ENCODE measurements around the gene CCDC142. TPM values are rescaled to one million over a fixed set of nuclear protein-coding genes. Genes with fewer than 3 reads are reported as not detected.
A peak's percentile ranks its signal among the peaks of the same experiment; 100 is the strongest.

The CCDC142 gene
- total and polyA plus RNA-seq, 10 of the 15 experiments (the other 5 are each of a cell fraction or from before 2014, with no cell fraction given) = 0.93 to 16.9 (median 9.0) TPM

DNA sequence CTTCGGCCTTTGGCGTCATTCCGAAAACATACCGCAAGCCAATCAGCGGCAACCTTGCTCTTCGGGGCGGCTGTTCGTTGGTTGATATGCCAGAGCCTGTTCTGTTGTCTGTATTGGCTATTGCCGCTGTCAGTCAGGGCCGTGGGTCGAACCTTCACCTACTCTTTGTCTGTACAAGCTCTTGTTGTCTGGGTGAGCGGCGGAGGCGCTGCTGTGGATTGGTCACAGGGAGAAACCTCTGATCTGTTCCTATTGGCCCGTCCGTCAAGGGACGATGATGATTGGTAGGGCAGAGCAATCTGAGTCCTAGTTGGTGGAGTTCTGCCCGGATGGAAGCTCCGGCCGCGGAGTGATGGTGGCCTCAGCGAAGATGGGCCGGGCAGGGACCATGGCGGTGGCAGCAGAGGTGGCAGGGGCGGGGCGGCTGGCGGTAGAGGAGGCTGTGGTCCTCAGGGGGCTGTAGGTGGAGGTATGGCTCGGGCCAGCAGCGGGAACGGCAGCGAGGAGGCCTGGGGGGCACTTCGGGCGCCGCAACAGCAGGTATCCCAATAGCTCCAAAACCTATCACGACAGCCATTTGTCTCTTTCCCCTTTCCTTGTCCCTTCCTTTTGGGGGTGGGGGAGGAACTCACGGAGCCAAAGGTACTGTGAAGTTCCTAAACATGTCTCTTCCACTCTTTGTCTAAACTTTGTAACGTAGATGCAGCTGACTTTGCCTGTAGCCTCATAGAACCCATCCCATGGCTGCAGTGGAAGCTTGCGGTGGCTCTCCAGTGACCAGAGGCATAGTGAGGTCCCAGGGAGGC is 24.5 kb downstream of the CCDC142 start, which contains the start of gene WBP1 (continued):
- TF ChIP-seq, protein P1, sequence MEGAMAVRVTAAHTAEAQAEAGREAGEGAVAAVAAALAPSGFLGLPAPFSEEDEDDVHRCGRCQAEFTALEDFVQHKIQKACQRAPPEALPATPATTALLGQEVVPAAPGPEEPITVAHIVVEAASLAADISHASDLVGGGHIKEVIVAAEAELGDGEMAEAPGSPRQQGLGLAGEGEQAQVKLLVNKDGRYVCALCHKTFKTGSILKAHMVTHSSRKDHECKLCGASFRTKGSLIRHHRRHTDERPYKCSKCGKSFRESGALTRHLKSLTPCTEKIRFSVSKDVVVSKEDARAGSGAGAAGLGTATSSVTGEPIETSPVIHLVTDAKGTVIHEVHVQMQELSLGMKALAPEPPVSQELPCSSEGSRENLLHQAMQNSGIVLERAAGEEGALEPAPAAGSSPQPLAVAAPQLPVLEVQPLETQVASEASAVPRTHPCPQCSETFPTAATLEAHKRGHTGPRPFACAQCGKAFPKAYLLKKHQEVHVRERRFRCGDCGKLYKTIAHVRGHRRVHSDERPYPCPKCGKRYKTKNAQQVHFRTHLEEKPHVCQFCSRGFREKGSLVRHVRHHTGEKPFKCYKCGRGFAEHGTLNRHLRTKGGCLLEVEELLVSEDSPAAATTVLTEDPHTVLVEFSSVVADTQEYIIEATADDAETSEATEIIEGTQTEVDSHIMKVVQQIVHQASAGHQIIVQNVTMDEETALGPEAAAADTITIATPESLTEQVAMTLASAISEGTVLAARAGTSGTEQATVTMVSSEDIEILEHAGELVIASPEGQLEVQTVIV (IDR thresholded peaks at IDR 0.05; ENCODE audit: borderline replicate concordance, partially characterized antibody) = peak; percentile 22
- TF ChIP-seq BRCA1 (IDR thresholded peaks at IDR 0.05; ENCODE audit: low read depth, low read length) (no peak), SREBF2 (IDR thresholded peaks at IDR 0.05; ENCODE audit: low read length) (no peak), FOS (IDR thresholded peaks at IDR 0.05; ENCODE audit: borderline replicate concordance, extremely low read depth, insufficient read length) (peak; percentile 78), RB1 (IDR thresholded peaks at IDR 0.05; ENCODE audit: borderline replicate concordance) (0 out of 2 replicates have a peak, but pooled peaks have one; percentile 27), CBX5 (IDR thresholded peaks at IDR 0.05; ENCODE audit: low read depth) (no peak), BHLHE40 (IDR thresholded peaks at IDR 0.05; ENCODE audit: borderline replicate concordance in 1 of 2, low read depth in 2 of 2, low read length in 1 of 2) (no peak), CBFB (IDR thresholded peaks at IDR 0.05; ENCODE audit: low read depth) (no peak), ZNF622 (IDR thresholded peaks at IDR 0.05) (no peak), ESRRA (IDR thresholded peaks at IDR 0.05; ENCODE audit: low read length) (no peak), MEF2B (IDR thresholded peaks at IDR 0.05; ENCODE audit: partially characterized antibody, poor library complexity, severe bottlenecking) (no peak), KAT2A (conservative IDR thresholded peaks at IDR 0.05; ENCODE audit: control insufficient read depth, low read depth, low read length) (no peak), SPI1 (IDR thresholded peaks at IDR 0.05; ENCODE audit: borderline replicate concordance, insufficient read depth, low read depth, low read length) (no peak), YY1 (IDR thresholded peaks at IDR 0.05; ENCODE audit: low read depth, low read length) (peak; percentile 90), KLF5 (IDR thresholded peaks at IDR 0.05; ENCODE audit: partially characterized antibody) (no peak), ZNF217 (IDR thresholded peaks at IDR 0.05) (no peak)
- TF ChIP-seq, protein P2, sequence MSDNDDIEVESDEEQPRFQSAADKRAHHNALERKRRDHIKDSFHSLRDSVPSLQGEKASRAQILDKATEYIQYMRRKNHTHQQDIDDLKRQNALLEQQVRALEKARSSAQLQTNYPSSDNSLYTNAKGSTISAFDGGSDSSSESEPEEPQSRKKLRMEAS (IDR thresholded peaks at IDR 0.05; ENCODE audit: low read depth, low read length) = no peak
- TF ChIP-seq, protein P3, sequence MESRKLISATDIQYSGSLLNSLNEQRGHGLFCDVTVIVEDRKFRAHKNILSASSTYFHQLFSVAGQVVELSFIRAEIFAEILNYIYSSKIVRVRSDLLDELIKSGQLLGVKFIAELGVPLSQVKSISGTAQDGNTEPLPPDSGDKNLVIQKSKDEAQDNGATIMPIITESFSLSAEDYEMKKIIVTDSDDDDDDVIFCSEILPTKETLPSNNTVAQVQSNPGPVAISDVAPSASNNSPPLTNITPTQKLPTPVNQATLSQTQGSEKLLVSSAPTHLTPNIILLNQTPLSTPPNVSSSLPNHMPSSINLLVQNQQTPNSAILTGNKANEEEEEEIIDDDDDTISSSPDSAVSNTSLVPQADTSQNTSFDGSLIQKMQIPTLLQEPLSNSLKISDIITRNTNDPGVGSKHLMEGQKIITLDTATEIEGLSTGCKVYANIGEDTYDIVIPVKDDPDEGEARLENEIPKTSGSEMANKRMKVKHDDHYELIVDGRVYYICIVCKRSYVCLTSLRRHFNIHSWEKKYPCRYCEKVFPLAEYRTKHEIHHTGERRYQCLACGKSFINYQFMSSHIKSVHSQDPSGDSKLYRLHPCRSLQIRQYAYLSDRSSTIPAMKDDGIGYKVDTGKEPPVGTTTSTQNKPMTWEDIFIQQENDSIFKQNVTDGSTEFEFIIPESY (IDR thresholded peaks at IDR 0.05) = no peak
- TF ChIP-seq, protein P4, sequence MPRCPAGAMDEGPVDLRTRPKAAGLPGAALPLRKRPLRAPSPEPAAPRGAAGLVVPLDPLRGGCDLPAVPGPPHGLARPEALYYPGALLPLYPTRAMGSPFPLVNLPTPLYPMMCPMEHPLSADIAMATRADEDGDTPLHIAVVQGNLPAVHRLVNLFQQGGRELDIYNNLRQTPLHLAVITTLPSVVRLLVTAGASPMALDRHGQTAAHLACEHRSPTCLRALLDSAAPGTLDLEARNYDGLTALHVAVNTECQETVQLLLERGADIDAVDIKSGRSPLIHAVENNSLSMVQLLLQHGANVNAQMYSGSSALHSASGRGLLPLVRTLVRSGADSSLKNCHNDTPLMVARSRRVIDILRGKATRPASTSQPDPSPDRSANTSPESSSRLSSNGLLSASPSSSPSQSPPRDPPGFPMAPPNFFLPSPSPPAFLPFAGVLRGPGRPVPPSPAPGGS (IDR thresholded peaks at IDR 0.05; ENCODE audit: borderline replicate concordance, insufficient read depth, low read depth, low read length, poor library complexity, severe bottlenecking) = peak; percentile 11
- TF ChIP-seq, protein P5, sequence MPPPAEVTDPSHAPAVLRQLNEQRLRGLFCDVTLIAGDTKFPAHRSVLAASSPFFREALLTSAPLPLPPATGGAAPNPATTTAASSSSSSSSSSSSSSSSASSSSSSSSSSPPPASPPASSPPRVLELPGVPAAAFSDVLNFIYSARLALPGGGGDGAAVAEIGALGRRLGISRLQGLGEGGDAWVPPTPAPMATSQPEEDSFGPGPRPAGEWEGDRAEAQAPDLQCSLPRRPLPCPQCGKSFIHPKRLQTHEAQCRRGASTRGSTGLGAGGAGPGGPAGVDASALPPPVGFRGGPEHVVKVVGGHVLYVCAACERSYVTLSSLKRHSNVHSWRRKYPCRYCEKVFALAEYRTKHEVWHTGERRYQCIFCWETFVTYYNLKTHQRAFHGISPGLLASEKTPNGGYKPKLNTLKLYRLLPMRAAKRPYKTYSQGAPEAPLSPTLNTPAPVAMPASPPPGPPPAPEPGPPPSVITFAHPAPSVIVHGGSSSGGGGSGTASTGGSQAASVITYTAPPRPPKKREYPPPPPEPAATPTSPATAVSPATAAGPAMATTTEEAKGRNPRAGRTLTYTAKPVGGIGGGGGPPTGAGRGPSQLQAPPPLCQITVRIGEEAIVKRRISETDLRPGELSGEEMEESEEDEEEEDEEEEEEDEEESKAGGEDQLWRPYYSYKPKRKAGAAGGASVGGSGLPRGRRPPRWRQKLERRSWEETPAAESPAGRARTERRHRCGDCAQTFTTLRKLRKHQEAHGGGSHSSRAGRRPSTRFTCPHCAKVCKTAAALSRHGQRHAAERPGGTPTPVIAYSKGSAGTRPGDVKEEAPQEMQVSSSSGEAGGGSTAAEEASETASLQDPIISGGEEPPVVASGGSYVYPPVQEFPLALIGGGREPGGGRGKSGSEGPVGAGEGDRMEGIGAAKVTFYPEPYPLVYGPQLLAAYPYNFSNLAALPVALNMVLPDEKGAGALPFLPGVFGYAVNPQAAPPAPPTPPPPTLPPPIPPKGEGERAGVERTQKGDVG (CRISPR knock-in tag; IDR thresholded peaks at IDR 0.05) = no peak

Data from GM12878 (cell line).